GM18861 (cell line): ENCODE measurements around the gene BCL11B.

Source experiments
- ATAC-seq: cut with Tn5 transposase; IDR thresholded peaks from one replicate; pipeline ENCODE4 v1.9.1; 2021; ENCODE audit not compliant: unreplicated experiment

The BCL11B gene

DNA sequence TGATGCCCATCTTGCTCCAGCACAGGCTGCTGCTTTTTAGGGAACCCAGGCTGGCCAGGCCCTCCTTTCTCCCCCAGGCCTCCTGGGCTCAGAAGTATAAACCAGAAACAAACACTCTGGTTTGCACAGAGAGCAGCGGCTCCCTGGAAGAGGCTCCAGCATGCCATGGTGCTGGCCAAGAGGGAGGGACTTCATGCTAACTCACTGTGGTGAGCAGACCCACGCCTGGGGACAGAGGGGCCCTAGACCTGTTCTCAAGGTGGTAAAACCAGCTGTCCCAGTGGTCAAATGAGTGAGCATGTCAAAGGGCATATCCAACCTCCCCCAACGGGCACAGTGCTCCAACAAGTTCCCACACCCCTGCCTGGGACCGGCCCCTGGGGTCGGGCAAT is 15.5 kb downstream of the BCL11B start:
- no peak for ATAC-seq

DNA sequence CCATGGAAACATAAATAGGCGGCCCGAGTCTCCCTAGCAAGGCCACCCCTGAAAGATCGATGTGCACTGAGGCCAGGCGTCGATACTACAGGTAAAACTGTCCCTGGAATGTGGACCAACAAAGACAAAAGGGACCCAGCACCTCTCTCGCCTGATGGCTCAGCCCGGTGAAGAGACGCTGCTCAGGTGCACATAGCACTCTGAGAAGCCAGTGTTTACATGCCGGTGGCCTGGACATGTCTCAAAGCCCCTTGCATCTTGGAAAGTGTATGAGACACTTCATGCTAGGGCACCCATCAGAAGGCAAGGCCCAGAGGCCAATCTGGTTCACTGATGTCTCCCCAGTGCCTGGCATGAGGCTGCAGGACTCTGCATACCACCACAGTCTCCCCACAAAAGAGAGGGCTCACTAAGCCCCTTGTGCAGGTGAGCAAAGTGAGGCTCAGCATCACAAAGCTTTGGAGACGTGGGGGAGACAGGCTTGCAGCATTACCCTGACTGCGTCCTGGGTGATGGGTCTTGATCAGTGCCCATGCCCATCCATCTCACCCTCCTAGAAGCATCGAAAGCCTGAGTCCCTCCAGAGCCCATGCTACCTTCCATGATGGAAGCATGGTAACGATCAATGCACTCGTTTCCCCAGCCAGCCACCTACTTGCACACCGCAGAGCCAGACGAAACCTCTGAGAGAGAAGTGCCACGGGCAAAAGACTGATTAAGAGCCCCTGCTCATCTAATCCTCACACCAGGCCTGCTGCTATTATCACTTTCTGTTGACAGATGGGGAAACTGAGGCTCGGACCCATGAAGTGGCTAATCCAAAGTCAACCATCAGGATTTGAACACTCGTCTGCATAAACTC is 16.1 kb downstream of the BCL11B start:
- no peak for ATAC-seq

DNA sequence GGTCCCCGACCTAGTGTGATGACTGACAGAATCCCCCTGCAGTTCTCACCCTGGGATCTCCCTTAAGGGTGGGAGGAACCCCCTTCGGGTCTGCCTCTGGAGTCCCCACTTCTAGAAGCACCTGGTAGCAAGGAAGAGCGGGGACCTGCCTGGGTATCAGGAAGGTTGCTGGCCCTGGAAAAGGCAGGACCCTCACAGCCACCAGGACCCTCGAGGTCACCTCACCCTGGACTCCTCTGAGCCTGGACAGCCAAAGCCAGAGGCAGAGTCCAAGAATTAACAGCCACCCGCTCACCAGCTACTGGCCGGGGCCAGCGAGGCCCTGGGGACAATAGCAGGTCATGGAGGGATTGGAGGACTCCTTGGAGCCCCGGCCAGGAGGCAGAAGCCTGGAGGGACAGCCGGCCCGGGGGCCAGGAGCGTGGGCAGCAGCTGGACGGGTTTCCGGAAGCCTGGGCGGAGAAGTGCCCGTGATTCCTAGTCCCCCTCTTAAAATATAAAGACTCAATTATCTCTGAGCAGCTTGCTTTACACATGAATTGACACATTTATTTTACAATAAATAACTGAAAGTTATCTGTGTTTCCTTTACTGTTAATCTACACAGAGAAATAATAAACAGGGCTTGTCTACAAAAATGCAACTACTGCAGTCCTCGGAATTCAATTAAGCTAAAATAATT is 17.5 kb downstream of the BCL11B start:
- no peak for ATAC-seq

DNA sequence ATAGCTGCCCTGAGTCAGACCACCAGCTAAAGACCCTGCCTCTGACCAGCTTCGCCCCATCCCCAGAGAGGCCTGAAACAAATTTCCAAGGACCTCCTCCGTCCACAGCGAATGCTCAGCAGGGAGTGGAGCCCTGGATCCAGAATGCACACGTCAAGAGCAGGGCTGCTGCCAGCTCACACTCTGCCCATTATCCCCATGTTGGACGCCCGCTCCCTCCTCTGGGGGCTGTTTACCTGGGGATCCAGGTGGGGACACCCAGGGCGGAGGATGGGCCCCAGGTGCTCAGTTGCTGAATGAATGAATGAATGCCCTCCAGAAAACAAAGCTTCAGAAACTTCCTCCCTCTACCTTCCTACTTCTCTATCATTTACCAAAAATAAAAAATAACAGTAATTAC is 18.1 kb downstream of the BCL11B start:
- no peak for ATAC-seq

DNA sequence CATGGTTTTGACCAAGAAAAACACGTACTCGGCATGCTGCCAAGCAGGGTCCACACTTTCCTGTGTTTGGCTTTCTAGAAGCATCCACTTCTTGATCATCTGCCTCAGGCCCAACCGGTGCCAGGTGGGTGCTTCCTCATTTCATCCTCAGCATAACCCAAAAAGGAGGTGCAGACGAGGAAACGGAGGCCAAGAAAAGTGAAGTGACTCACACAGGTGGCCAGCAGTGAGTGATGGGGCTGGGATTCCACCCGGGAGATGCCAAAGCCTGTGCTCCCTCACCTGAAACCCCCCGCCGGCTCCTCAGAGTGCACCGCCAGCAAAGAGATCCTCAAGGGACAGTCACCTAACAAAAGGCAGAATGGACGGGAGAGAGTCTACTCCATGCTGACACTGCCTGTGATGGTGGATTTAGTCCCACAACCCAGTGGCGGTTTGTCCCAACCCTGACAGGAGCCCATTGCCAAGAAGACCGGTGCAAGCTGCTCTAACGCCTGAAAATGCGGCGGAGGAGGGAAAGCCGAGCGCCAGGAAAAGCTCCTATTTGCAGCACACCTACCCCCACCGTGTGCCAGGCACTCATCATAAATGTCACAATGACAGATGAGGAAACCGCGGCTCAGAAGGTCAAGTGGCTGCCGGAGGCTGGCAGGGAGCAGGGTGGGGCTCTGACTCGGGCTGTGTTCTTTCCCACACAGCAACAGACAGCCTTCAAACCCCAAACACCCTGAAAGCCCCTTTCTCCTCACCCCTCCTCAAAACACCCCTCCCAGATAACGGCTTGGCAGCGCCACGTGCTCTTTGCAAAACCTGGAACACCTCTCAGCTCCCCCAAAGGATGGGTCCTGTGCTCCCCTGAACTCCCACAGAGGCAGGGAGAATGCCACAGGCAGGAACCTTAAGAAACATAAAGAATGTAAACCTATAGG is 18.8 kb downstream of the BCL11B start:
- ATAC-seq, result no peak

DNA sequence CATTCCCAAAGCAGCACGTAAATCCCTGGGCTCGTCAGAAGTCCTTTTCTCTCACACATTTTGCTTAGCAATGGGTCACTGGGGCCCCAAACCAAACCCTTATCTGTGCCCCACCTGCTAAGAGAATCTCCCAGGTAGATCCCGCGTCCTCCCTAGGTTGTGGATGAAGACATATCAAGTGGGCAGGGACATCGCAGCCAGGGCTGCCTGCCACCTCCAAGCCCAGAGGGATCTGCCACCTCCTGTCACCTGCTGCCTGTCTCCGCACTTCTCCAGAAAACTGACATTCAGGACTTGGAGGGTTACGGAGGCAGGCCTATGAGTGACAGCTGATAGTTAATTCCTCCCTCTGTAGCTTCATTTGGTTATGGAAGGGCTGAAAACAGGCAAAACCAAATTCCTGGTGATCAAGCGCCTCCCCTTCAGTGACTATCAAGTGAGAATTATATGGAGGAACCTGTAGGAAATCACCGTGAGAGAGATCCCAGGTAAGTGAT is 19.5 kb downstream of the BCL11B start:
- ATAC-seq, result no peak

DNA sequence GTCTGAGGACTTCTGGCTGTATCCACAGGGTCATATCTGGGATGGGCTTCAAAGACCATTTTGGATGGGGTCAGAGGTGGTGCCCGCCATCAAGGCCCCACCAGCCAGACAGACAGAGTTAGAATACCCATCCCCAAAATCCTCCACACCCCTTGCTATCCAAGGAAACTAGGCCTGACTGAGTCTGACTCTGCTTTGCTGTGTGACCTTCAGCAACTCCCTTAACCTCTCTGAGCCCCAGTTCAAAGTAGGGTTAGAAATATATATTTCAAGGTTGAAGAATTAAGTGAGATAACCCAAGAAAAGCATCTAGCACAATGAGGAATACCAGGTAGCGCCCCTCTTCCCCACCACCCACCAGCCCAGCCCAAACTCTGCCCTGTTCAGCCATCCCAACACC is 20.3 kb downstream of the BCL11B start:
- no peak for ATAC-seq

DNA sequence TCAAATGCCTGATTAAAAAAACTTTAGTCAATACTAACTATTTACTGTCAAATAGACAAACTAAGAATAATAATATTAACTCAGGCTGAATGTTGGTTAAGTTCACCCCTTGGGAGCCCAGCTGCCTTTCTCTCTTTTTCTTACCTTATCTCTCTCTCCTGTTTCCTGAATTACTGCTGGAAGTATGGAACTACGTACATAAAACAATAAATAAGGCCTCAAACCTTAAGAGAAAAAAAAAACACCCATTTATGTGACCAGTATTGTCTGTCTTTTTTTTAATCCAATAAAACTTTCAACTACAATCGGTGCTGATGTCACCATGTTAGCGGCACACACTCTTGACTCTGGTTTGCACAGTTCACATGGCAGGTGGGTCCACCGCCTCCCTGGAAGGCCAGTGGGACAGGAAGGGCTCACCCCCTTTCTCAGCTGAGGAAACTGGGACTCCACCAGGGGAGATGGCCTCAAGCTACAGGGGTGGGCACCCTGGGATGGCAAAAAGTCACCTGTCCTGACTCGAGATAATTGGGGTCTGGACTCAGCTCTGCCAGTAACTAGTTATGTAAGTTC is 21.3 kb downstream of the BCL11B start:
- ATAC-seq, result no peak

DNA sequence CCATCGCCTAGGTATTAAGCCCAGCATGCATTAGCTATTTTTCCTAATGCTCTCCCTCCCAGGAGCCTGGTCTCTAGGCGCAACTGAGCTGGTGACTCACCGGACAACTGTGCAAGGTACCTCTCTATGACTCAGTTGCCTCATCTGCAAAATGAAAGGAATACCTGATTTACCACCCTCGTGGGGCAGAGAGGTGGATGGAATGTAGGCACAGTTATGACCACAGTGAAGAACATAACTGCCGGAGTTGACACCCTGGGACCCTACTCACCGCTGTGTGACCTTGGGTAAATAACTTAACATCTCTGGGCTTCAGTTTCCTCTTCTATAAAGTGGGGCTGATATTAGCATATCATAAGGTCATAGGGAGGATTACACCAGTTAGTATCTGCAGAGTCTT is 22.6 kb downstream of the BCL11B start:
- no peak for ATAC-seq

DNA sequence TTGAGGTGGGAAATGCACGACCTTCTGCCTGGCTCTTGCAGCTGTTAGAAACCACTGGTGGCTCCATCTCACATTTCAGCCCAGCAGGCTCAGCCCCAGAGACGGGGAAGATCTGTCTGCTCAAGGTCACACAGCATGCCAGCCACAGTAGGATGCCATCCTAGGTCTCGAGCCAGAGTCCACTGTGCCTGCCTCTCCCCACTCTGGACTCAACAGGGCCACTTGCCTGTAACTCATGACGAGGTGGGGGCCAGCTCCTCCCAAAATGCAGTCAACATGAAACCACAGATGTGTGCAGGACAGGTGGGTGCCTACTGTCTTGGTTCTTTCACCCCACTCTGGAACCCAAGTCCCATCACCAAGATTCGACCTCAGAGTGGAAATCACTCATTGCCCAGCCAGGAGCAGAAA is 23.2 kb downstream of the BCL11B start:
- ATAC-seq, result no peak

DNA sequence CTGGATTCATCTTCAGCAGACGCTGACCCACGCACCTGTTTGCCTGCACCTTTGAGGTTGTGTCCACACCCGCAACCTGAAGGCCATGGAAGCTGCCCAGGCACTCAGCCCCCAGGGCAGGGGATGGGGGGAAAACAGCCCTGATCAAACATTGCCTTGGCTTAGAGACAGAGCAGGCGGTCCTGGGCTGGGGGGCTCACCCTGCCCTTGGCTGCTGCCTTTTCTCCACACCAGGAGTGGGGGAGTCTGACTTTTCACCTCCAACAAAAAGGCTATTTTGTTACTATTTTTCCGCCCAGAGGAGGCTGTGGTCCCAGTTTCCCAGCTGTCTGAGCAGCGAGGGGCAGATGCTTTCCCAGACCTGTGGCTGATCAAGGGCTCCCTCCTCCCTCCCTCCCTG is 24.2 kb downstream of the BCL11B start:
- ATAC-seq, result no peak

DNA sequence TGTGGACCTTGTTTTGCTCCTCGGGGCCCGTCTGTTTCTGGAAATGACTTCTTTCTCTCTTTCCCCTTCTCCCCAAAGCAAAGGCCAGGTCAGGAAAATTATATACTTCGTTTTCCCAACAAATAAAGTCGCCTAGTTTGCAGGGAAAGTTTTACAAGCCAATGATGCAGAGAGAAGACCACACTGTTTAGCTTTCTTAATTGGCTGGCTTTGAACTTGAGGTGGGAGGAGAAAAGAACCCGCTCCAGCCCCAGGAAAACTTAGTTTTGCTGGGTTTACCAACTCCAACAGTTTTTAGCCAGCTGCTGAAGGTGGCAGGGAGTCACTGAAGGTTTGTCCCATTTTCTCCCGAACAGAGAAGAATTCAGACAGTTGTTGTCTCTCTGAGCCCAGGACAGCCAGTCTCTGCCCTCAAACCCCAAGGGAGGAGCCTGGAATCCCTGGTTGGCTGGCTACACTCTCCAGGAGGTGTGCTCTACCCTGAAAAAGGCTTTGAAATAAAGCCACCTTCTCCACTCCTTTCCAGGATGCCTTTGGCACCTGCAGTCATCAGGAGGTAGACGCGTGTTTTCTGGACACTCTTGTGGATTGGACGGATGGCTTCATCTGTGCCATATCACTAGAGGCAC is 24.8 kb downstream of the BCL11B start:
- no peak for ATAC-seq

DNA sequence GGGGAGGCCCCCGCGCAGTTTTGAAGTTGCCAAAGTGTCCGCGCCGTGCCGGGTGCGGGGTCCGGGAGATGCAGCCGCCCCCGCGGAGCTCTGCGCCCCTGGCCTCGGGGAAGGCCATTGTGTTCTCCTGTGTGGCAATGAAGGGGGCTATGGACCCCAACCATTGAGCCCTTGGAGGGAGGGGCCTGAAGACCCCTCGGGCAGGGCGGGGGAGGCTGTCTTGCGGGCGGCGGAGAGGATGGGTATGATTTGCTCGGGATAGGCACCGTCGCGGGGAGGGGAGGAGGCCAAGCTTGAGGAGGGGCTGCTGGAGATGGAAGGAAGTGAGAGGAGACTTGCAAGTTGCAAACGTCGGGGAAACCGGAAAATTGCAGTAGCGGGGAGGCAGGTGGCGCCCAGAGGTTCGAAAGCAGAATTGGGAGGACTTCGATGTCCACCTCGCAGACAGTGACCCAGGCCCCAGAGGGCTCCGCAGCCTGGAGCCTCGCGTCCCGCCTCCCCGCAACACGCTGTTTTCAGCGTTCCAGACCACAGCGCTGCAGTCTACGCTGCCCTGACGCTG is 25.4 kb downstream of the BCL11B start:
- ATAC-seq, result no peak

DNA sequence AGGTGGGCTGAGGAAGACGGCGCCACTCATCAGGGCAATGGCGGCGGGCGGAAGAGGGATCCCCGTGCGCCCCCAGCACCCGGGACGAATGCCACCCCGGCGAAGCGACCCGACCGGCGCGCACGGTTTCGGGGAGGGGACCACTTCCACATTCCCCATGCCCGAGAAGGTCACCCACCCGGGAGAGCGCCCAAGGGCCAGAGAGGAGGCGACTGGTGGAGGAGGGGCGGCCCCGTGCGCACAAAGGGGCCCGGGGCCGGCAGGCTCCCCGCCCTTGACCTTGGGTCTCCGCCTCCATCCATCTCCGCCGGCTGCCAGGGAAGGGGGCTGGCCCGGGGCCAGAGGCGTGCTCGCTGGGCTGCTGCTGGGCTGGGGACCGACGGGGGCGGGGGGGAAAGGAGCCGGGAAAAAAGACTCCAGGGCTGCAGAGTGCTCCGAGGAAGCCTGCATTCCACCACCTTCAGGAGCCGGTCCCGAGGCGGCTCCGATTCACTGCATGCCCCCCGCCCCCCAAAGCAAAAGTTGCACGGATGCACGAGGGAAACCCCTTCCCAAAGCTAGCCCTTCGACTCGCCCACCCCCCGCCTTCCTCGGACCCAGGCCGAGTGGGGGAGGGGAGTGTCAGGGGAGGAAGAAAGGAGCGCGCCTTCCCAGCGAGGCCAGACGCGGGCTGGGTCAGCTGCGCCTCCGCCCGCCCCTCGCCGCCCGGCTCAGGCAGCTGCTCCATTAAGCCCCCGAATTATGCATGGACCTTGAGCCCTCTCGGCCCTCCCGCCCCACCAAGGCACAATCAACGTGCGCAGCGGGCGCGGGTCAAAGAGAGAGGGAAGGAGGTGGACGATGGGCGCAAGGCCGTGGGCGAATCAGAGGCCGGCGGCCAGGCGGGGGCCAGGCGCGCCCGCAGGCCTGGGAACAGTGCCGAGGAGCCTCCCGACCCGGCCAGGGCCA is 26.2 kb downstream of the BCL11B start:
- ATAC-seq, result no peak

DNA sequence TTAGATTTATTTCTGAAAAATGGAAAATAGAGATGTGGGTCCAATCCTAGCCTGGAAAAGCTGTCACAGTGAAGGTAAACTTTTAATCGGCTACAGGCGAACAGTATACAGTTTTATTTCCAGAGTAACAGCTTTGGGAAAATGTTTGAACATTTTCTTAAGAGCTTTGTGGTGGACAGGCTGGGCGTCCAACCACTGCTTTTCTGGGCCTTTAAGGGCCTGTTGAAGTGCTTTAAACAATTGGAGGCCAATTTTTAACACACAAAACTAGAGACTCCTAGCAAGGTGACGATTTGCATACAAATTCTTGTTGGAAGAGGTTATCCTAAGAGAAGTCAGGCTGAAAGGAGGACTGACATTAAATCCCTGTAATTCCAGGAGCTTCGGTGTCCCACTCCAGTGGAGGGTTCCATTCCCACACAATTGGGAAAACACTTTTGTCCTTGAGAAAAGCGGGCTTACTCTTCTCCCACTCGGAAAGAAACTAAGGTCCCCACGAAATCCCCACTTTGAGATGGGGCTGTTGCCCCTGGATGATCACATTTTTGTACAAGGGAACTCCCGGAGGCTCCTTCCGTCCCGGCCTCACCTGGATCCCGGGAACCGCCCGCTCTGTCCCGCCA is 26.9 kb downstream of the BCL11B start:
- ATAC-seq, result no peak

DNA sequence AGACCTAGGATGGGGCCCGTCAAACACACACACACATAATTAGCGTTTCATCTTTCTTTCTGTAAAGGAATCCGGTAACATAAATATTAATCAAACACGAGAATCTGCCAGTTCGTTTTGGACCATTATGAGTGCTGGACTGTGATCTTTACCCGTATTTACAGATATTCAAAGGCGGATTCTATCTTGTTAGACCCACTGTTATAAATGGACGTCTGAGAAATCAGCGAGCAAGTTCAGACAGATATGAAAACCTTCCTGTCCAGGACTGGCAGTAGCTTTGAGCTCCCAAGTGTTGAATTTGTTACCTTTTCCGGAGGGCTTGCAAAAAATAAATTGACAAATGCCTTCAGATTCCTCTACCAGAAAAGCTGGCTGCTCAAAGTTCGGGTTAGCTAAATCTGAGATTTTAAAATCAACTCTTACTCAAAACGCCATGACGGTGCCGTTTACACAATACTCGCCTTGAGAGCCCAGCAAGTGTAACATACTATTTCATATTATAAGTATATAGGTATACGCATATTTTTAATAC is 27.6 kb downstream of the BCL11B start:
- no peak for ATAC-seq

DNA sequence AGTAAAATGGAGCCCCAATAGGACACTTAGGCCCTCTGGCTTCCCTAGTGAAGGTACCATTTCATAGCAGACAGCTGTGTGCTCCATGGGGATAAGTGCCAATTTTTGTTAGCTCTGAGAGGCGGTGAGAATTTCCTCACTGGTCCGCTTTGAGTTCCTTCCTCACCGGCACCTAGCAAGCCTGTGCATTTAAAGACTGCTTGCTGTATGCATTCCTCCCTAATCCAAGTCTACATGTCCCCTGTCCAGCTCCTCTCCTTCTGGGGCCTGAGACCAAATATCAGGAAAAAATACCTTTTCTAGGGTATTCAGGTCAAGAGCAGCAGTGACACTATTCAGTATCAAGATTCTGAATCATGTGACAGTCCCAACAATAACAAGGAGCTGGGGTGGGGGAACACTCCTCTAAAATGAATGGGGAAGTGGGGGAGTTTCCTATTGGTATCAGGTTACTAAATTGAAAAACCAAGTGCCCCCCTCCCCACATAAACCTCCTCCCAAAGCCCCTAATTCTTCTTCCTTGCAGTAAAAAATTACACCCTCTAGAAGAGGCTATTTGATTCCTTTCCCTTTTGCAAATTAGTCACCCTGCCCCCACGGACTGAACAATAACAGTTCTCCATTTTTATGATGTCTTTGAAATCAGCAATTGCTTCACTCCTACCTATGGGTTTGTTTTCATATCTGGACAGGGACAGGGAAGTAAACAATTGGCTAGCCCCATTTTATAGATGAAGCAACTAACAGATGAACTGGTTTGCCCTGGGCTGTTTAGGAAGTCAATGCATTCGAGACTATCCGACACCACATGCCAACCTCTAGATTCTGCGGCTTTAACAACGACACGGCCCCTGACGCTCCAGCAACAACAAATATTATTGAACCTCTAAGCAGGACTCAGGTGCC is 28.9 kb downstream of the BCL11B start:
- no peak for ATAC-seq
